Stimulated activated CD4-positive, alpha-beta T cell treated with anti-CD3 and anti-CD28 coated beads, Interleukin-1b, Interleukin-23, amount 100 ng/mL, for 24 hours (primary cell): ENCODE data around the gene ARID3A.

ENCODE experiments used
- DNase-seq, 4 experiments: peaks; one replicate each; pipeline ENCODE4 v3.0.0-alpha.2; 2020; ENCODE audit warnings: low read depth in 4 of 4, low spot score in 1 of 4

The ARID3A gene

DNA sequence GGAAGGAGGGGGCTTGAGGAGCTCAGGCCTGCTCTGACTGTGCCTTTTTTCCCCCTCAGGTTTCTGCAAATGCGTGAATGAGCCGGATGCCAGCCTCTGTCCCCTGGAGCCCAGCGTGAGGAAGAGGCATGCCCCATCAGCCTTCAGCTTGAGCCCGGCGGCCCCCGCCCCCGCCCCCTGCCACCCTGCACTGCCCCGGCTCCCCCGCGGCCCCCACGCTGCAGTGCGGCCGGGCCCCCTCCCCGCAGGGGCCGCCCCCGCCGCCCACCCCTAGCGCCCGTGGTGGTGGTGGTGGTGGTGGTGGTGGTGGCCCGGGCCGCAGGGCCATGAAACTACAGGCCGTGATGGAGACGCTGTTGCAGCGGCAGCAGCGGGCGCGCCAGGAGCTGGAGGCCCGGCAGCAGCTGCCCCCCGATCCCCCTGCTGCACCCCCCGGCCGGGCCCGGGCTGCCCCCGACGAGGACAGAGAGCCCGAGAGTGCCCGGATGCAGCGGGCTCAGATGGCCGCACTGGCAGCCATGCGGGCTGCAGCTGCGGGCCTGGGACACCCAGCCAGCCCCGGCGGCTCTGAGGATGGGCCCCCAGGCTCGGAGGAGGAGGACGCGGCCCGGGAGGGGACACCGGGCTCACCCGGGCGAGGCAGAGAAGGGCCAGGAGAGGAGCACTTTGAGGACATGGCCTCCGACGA lies 3.5 kb downstream of the ARID3A start:
- no peak for DNase-seq

DNA sequence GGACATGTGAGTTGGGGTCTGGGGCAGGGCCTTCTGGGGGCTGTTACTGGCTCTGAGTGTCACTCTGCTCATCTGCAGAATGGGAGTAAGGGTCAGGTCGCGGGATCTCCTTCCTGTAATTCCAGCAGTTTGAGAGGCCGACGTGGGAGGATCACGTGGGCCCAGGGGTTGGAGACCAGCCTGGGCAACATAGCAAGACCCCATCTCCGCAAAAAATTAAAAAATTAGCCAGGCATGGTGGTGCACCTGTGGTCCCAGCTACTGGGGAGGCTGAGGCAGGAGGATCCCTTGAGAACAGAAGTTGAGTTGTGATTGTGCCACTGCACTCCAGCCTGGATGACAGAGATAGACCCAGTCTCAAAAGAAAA lies 4.0 kb downstream of the ARID3A start:
- DNase-seq, result no peak

- DNase-seq, result no peak
Observed at GRCh38 chr19:931860-932647, 6.2 kb downstream of the ARID3A start.

DNA sequence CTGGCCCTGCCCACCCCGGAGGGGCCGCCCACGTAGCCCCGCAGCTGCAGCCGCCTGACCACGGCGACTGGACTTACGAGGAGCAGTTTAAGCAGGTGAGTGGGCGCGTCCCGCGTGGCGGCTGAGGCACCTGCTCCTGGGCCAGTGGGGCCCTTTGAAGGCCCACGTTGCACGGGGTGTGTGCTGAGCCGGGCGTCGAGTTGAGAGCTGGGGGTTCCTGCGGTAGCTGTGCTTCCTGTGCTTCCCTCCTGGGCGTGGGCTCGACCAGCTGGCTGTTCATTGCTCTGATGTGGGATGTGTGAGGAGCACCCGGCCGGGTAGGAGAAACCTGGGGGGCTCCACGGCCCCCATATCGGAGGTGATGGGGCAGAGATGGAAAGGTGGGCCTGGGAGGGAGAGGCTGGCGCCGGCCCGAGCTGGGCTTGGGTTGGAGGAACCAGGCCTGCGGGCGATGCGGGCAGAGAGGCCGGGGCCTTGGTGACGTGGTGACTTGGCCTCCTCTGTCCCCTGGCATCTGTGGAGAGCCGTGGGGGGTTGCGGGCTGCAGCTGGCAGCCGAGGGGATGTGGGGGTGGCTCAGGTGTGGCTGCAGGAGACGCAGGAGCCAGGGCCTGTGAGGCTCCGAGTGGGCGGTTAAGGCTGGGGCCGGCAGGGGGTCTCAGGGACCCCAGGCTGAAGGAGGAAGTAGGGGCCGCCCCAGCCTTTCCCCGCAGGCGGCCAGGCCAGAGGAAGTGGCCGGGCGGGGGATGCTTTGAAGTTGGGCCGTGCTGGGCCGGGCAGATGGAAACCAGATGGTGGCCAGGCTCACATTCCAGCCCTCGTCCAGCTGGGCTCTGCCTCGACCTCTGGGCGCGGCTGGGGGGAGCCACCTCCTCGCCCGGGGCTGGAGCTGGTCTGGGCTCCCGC lies 7.1 kb downstream of the ARID3A start:
- no peak for DNase-seq

DNA sequence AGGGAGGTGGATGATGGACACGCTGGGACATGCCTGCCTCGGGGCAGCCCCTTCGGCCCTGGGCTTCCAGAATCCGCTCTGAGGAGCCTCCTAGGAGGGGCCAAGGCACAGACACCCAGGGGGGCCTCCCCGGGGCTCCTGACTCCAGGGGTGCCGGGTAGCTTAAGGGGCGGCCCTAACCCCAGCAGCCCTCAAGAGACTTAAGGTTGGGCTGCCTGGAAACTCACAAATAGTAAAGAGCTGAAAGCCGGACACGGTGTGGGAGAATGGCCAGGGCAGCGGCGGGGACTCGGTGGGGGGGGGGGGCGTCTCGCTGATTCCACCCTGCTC lies 7.7 kb downstream of the ARID3A start:
- no peak for DNase-seq

- DNase-seq, result no peak
Observed at GRCh38 chr19:934197-934840, 8.5 kb downstream of the ARID3A start.

- DNase-seq, result no peak
Observed at GRCh38 chr19:934865-935479, 9.1 kb downstream of the ARID3A start.

DNA sequence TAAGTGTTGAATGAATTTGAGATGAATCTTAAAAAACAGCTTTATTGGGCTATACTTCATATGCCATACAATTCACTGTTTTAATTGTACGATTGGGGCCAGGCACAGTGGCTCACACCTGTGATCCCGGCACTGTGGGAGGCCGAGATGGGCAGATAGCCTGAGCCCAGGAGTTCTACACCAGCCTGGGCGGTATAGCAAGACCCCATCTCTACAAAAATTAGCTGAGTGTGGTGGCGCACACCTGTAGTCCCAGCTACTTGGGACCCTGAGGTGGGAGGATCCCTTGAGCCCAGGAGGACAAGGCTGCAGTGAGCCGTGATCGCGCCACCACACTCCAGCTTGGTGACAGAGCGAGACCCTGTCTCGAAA lies 10.3 kb downstream of the ARID3A start:
- DNase-seq, result no peak

- DNase-seq, result no peak
Observed at GRCh38 chr19:937259-937694, 11.4 kb downstream of the ARID3A start.

DNA sequence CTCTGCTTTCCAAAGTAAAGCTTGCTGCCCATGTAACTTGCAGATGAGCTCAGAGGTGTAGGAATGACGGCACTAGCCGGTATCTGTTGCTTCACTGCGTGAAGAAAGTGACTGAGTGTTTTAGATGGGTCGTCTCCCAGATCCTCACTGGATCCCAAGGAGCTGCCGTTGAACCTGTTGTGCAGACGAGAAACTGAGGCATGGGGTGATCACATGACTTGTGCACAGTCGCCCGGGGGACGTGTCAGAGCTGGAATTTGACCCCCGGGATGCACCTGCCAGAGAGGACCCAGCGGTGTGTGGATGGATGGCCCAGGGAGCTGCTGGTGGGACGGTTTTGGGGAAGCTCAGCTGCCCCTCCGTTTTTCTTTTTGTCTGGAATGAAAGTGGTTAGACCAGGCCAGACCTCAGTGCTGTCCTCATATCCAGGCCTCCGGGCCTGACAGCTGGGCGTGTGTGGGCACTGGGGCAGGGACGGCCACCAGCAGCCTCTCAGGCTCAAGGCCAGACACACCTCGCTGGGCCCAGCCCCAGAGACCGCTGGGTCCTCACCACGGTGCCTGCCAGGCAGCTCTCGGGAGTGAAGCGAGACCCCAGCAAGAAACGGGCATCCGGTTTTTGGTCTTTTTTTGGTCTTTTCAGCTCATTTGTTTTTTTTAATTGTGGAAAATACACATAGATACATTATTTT lies 12.5 kb downstream of the ARID3A start:
- no peak for DNase-seq

DNA sequence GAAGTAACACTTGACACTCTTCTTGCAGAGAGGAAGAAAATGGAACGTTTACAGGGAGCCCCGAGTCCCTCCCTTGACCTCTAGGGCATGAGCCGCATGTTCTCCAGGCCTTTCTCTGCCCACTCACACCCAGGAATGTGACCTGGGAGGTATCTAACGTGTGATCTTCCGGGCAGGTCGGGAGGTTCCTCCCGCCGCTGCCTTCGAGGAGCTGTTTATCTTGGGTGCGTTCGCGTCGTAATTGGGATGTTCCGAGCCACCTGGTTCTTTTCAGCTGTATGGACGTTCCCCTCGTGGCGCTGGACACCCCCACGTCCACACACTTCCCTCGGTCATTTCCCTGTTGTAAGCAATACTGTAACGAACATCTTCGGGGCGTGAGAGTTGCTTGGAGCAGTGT lies 13.6 kb downstream of the ARID3A start:
- DNase-seq, result no peak

- DNase-seq, result no peak
Observed at GRCh38 chr19:939922-940321, 14.1 kb downstream of the ARID3A start.

DNA sequence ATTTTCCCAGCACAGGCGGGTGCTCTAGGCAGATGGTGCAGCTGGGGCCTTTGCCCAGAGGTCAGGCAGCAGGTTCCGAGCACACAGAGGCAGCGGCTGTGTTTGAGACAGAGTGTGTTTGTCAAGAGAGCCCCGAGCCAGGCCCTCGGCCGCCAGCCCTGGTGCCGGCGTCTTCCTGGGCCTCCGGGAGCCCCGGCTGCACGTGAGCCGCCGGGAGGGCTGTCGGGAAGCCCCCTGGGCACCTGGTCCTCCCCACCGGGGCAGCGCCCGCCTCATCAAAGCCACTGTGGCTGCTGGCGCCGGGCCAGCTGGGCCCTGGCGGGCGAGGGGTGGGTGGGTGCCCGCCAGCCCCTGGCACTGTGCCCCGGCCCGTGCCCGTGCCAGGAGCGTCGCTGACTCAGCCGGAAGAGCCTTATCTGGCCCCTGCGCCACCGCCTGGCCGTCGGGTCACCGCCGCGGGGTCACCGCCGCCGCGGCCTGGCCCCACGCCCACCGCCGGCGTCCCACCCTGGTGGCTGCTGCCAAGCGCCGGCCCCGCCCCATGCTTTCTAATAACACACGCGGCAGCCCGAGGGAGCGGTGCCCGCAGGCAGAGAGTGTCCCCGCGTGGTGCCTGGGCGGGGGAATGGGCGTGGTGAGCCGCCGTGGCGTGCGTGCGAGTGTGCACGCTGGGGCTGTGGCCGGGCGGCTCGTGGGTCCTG lies 14.9 kb downstream of the ARID3A start:
- peak in 1 of 4 experiments; percentile 36 for DNase-seq

DNA sequence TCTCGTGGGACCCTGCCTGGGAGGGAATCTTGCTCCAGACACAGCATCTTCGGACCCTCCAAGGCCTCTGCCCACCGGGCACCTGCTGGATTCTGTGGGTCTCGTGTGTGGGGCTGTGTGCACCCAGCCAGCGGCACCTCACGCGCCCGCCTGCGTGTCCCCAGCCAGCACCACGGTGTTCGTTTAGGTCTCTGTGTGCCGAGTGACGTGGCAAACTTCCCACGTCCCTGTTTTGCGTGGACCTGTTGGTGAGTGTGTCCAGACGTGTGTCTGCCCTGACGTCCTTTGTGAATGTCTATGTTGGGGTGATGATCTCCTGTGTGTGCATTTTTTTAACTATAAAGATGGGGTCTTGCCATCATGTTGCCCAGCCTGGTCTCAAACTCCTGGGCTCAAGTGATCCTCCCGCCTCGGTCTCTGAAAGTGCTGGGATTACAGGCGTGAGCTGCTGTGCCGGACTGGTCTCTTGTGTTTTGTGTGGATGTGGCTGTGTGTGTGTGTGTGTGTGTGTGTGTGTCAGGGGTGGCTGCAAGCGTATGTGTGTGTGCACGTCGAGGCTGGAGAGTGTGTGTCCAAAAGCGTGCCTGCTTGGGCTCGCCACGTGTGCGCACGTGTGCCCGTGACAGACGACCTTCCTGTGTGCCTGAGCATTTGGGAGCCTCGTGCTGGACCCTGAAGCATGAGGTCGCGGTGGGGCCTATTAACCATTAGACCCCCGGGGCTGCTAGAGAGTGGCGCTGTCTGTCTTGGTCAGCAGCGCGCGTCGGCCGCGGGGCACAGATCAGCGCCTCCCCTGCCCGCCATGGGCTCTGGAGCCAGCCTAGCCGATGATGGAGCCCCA lies 15.7 kb downstream of the ARID3A start:
- no peak for DNase-seq

- no peak for DNase-seq
Observed at GRCh38 chr19:942133-942645, 16.4 kb downstream of the ARID3A start.

GRCh38 chr19:943551-944170 lies 17.8 kb downstream of the ARID3A start:
- no peak for DNase-seq

- no peak for DNase-seq
Observed at GRCh38 chr19:944171-944567, 18.3 kb downstream of the ARID3A start.

GRCh38 chr19:944663-945241 lies 18.9 kb downstream of the ARID3A start:
- DNase-seq, result no peak
